ENCODE results near the gene ATP6V1F. TPM values are rescaled to one million over a fixed set of nuclear protein-coding genes. Genes with fewer than 3 reads are reported as not detected.

ATP6V1F gene
- total RNA-seq, 1 donor from 2014 or later, result 69.5 TPM

DNA sequence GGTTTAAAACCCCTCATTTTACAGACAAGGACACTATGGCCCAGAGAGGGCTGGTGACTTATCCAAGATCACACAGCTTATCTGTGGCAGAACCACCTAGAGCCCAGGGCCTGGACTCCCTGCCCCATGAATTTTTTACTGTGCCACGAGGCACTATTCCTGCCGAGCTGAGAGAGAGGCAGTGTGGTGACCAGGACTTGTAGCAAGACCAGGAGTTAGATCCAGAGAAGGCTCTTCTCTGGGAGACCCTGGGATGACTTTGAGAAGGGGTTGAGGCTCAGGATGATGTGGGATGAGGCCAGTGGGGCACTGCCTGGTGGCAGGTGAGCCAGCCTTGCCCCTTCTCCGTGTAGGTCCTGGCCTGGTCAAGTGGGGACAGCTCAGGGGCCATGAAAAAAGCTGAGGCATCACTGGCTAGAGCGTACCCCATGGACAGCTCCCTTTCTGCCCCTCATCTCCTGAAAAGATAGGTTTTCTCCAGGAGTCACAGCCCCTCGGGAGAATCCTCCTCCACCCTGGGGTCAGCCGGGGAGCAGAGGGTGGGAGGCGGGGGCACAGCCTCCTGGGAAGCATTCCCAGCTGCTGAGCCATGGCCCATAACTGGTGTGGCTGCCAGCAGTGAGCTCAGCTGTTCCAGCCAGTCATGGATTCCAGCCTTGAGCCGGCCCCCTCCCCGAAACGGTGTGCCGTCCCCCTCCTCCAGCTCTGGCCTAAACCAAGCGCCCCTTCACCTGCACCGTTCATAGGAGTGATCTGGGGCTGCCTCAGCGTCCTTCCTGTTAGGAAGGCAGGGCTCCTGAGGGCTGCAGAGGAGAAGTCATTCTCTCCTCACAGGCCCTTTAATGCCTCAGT is 26.6 kb upstream of the ATP6V1F start:
- no peak for TF ChIP-seq CTCF (conservative IDR thresholded peaks at IDR 0.05; ENCODE audit: low read depth, low read length)
- no peak overlapping the region for H3K4me3 ChIP-seq (ENCODE audit: low read depth, low read length)
- no peak for DNase-seq (ENCODE audit: low read depth)

DNA sequence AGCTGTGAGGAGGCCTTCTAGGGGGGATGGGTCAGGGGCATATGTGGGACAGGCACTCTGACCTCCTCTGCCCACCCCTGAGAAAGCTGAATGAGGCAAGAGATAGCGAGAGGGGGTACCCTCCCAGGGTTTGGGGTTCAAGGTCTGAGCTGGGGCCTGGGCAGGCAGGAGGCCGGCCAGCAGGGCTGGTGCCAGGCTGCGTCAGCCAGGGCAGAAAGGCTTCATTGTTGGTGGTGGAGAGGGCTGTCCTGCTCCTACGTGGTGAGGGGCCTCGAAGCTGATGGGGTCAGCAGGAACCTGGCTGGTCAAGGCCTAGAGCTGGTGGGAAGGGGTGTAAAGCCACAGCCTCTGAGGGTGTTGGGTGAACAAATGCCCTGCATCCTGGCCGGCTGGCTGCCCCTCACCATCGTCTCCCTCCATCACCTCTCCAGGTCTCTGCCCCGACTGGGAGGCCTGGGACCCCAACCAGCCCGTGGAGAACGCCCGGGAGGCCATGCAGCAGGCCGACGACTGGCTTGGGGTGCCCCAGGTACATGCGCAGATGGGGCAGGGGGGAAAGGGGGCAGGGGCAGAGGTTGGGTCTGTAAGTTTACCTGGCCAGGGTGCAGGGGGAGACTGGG is 25.8 kb upstream of the ATP6V1F start:
- TF ChIP-seq CTCF (conservative IDR thresholded peaks at IDR 0.05; ENCODE audit: low read depth, low read length), result no peak
- no peak overlapping the region for H3K4me3 ChIP-seq (ENCODE audit: low read depth, low read length)
- DNase-seq (ENCODE audit: low read depth), result no peak

DNA sequence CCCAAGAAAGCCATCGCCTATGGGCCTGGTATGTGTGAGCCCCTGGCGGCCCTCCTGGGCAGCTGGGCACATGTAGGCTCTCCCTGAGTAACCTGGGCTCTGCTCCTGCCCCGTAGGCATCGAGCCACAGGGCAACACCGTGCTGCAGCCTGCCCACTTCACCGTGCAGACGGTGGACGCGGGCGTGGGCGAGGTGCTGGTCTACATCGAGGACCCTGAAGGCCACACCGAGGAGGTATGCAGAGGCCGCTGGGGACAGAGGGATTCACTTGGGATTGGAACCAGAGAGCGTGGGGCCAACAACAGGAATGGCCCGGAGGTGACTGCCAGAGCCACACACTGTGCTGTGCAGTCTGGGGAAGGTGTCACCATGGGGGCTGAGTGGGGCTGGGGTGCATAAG is 25.1 kb upstream of the ATP6V1F start:
- DNase-seq (ENCODE audit: low read depth), result no peak
- H3K4me3 ChIP-seq (ENCODE audit: low read depth, low read length), result no peak overlapping the region
- TF ChIP-seq CTCF (conservative IDR thresholded peaks at IDR 0.05; ENCODE audit: low read depth, low read length), result no peak

GRCh38 chr7:128838109-128838779 is 24.4 kb upstream of the ATP6V1F start:
- no peak overlapping the region for H3K4me3 ChIP-seq (ENCODE audit: low read depth, low read length)
- TF ChIP-seq CTCF (conservative IDR thresholded peaks at IDR 0.05; ENCODE audit: low read depth, low read length), result no peak
- DNase-seq (ENCODE audit: low read depth), result no peak

- H3K4me3 ChIP-seq (ENCODE audit: low read depth, low read length), result no peak overlapping the region
- DNase-seq (ENCODE audit: low read depth), result no peak
- no peak for TF ChIP-seq CTCF (conservative IDR thresholded peaks at IDR 0.05; ENCODE audit: low read depth, low read length)
Measured at GRCh38 chr7:128838981-128839731, 23.5 kb upstream of the ATP6V1F start.

DNA sequence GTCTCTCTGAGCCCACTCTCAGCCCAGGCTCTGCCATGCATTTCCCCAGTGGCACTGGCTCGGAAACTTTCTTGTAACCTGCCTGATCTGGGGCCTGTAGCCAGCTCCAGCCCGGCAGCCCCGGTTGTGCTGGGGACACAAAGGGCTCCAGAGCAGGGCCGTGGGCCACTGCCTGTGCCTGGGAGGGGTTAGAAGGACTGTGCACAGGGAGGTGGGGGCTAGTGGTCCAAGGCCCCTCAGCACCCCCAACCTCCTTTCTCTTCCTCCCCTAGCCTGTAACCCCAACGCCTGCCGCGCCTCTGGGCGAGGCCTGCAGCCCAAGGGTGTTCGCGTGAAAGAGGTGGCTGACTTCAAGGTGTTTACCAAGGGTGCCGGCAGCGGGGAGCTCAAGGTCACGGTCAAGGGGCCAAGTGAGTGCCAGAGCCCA is 22.9 kb upstream of the ATP6V1F start:
- no peak overlapping the region for H3K4me3 ChIP-seq (ENCODE audit: low read depth, low read length)
- no peak for DNase-seq (ENCODE audit: low read depth)
- no peak for TF ChIP-seq CTCF (conservative IDR thresholded peaks at IDR 0.05; ENCODE audit: low read depth, low read length)
